ENCODE results near the gene MT1H. TPM values are rescaled to one million over a fixed set of nuclear protein-coding genes. Genes with fewer than 3 reads are reported as not detected.
A peak's percentile ranks its signal among the peaks of the same experiment; 100 is the strongest.

The MT1H gene
- total and polyA plus RNA-seq, 4 donors: 4.4 to 1,775 (median 938) TPM

DNA sequence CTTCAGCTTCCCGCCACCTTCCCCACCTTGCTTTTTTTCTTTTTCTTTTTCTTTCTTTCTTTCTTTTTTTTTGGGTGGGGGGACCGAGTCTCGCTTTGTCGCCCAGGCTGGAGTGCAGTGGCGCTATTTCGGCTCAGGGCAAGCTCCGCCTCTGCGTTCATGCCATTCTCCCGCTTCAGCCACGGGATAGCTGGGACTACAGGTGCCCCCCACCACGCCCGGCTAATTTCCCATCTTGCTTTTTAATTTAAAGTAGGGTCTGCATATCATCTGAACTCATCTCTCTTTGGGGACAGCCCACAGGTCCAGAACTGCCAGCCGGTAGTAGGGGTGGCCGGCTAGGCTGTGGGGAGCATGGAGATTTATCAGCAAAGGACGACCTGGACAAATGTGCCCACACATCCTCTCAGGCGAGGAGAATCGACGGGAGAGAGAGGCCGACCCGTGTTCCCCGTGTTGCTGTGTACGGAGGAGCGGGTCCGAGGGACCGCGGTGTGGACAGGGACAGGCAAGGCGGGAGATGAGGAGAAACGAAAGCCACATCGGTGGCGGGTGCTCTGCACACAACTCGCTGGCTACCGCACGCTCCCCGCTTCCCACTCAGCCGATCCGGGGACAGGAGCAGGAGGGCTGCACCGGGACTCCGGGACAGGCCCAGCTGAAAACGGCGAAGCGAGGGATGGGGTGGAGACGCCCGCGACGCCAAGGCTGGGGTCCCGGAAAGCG is 34.7 kb upstream of the MT1H start:
- Histone ChIP-seq H3K9ac (ENCODE audit: low read depth in 1 of 2, low read length in 2 of 2) (no peak overlapping the region), H3K27ac (ENCODE audit: low read depth in 1 of 2, low read length in 2 of 2) (no peak overlapping the region), H3K27me3 (ENCODE audit: control insufficient read depth in 4 of 4, insufficient read depth in 4 of 4, low read length in 3 of 4) (no peaks in the 10 kb centered on the region), H3K4me1 (ENCODE audit: control insufficient read depth in 4 of 4, insufficient read depth in 4 of 4, low read length in 3 of 4) (peaks cover 3 to 43% (median 14%) of the 10 kb centered on the region in 4 donors), H3K9me3 (ENCODE audit: control insufficient read depth in 4 of 4, low read length in 3 of 4) (no peaks in the 10 kb centered on the region), H3K4me3 (ENCODE audit: low read depth in 1 of 3, low read length in 3 of 3) (peak overlapping the region in 1 of 3 donors; percentile 93), H3K36me3 (ENCODE audit: control insufficient read depth in 4 of 4, insufficient read depth in 3 of 4, low read depth in 1 of 4, low read length in 3 of 4) (no peaks in the 10 kb centered on the region)
- DNase-seq (ENCODE audit: low spot score): no peak
- 71% methylated on average over 47 of the region's 47 CpGs for WGBS
- TF ChIP-seq, protein P1, sequence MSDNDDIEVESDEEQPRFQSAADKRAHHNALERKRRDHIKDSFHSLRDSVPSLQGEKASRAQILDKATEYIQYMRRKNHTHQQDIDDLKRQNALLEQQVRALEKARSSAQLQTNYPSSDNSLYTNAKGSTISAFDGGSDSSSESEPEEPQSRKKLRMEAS (IDR thresholded peaks at IDR 0.05): no peak
- no peak for TF ChIP-seq RXRA (IDR thresholded peaks at IDR 0.05)
- no peak for TF ChIP-seq ZBTB33 (IDR thresholded peaks at IDR 0.05)
- no peak for TF ChIP-seq SP1 (IDR thresholded peaks at IDR 0.05)
- TF ChIP-seq NR2F2 (IDR thresholded peaks at IDR 0.05): no peak
- no peak for TF ChIP-seq FOXA2 (IDR thresholded peaks at IDR 0.05)
- TF ChIP-seq JUND (IDR thresholded peaks at IDR 0.05): no peak
- TF ChIP-seq, protein P2, sequence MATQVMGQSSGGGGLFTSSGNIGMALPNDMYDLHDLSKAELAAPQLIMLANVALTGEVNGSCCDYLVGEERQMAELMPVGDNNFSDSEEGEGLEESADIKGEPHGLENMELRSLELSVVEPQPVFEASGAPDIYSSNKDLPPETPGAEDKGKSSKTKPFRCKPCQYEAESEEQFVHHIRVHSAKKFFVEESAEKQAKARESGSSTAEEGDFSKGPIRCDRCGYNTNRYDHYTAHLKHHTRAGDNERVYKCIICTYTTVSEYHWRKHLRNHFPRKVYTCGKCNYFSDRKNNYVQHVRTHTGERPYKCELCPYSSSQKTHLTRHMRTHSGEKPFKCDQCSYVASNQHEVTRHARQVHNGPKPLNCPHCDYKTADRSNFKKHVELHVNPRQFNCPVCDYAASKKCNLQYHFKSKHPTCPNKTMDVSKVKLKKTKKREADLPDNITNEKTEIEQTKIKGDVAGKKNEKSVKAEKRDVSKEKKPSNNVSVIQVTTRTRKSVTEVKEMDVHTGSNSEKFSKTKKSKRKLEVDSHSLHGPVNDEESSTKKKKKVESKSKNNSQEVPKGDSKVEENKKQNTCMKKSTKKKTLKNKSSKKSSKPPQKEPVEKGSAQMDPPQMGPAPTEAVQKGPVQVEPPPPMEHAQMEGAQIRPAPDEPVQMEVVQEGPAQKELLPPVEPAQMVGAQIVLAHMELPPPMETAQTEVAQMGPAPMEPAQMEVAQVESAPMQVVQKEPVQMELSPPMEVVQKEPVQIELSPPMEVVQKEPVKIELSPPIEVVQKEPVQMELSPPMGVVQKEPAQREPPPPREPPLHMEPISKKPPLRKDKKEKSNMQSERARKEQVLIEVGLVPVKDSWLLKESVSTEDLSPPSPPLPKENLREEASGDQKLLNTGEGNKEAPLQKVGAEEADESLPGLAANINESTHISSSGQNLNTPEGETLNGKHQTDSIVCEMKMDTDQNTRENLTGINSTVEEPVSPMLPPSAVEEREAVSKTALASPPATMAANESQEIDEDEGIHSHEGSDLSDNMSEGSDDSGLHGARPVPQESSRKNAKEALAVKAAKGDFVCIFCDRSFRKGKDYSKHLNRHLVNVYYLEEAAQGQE (IDR thresholded peaks at IDR 0.05): no peak
- TF ChIP-seq CTCF (IDR thresholded peaks at IDR 0.05; ENCODE audit: low read depth, low read length, missing input control): no peak
- TF ChIP-seq HNF4G (IDR thresholded peaks at IDR 0.05): no peak
- TF ChIP-seq ATF3 (IDR thresholded peaks at IDR 0.05): no peak
- no peak for TF ChIP-seq HNF4A (conservative IDR thresholded peaks at IDR 0.05)
- TF ChIP-seq GABPA (IDR thresholded peaks at IDR 0.05 in 1 of 2, conservative IDR thresholded peaks at IDR 0.05 in 1 of 2): no peak
- TF ChIP-seq TAF1 (conservative IDR thresholded peaks at IDR 0.05): no peak
- no peak for TF ChIP-seq YY1 (IDR thresholded peaks at IDR 0.05)
